ENCODE measurements around the gene STX18.

DNA sequence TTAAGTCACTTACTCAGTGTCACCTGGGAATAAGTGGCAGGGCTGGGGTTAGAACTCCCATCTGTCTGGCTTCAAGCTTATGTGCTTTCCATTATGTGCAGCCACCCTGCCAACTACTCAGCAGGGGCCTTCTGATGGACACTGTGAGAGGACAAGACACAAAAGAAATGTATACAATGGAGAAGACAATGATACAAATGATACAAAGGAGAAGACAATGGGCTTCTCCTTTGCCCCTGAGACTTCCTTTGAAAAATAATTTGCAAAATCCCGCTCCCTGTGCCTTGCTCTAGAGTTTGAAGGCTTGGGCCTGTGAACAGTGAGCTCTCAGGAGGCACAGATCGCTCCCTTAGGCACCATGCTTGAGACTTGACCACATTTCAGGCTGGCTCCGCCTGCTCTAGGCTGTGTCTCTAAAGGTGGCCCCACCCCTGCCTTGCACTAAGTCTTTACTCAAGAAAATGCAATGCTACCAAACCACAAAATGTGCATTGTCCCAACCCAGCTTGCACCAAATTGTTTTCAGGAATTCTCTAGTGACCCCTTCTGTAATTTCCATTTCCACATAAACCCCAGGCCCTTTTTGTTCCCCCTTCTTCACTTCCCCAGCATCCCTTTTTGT is 27.1 kb upstream of the STX18 start:
- no peak for TF ChIP-seq CTCF (IDR thresholded peaks at IDR 0.05)
- TF ChIP-seq POLR2AphosphoS5 (IDR thresholded peaks at IDR 0.05), result no peak
- no peak for TF ChIP-seq POLR2A (IDR thresholded peaks at IDR 0.05)

Data from prostate gland (tissue), 2 donors.